H1 (cell line): ENCODE data around the gene CGB7. TPM values are rescaled to one million over a fixed set of nuclear protein-coding genes. Genes with fewer than 3 reads are reported as not detected.

Source experiments
- CTCF ChIA-PET: fragments of 300-600 bp; sonication (Branson Sonifier 250); formaldehyde crosslinking; loops from one replicate; lab custom pipeline; 2021; ENCODE audit not compliant: partially characterized antibody; lab: Charles Lee
- POLR2A ChIA-PET: fragments of 300-600 bp; sonication (Branson Sonifier 250); formaldehyde crosslinking; loops from one replicate; lab custom pipeline; 2021; ENCODE audit warnings: inconsistent platforms; ENCODE audit not compliant: partially characterized antibody; lab: Charles Lee
- DNase-seq, 2 experiments: peaks; one replicate each; pipeline versions ENCODE4 v3.0.0 to v3.0.0-alpha.2; 2010 to 2022; ENCODE audit warnings: low spot score in 2 of 2, low read depth in 1 of 2, mixed read lengths in 1 of 2
- FAIRE-seq: peaks from 2 replicates; lab custom pipeline; 2011; peaks lifted over from hg19 to GRCh38; lab: Jason Lieb, UNC
- H2AFZ ChIP-seq: 2 replicates; pipeline ENCODE4 v1.8.1; 2012; ENCODE audit warnings: low read length, inconsistent platforms
- H2AK5ac ChIP-seq: 2 replicates; pipeline ENCODE4 v1.6.1; 2013; ENCODE audit warnings: low read depth, low read length
- H2BK120ac ChIP-seq: replicated peaks from 2 replicates; pipeline ENCODE3; 2013; ENCODE audit warnings: low read depth, low read length, inconsistent platforms
- H2BK12ac ChIP-seq: 2 replicates; pipeline ENCODE4 v1.6.1; 2013; ENCODE audit warnings: low read depth, low read length
- H2BK15ac ChIP-seq: 2 replicates; pipeline ENCODE4 v1.6.1; 2013; ENCODE audit warnings: low read length
- H2BK20ac ChIP-seq: 2 replicates; pipeline ENCODE4 v1.6.1; 2013; ENCODE audit warnings: low read length
- H2BK5ac ChIP-seq: 2 replicates; pipeline ENCODE4 v1.6.1; 2013; ENCODE audit warnings: low read depth, low read length
- H3K14ac ChIP-seq: 2 replicates; pipeline ENCODE4 v1.6.1; 2013; ENCODE audit warnings: inconsistent platforms; ENCODE audit not compliant: insufficient read length
- H3K18ac ChIP-seq: 2 replicates; pipeline ENCODE4 v1.6.1; 2013; ENCODE audit warnings: low read length; ENCODE audit errors: extremely low read depth
- H3K23ac ChIP-seq: 2 replicates; pipeline ENCODE4 v1.6.1; 2013; ENCODE audit warnings: inconsistent platforms; ENCODE audit not compliant: insufficient read length
- H3K23me2 ChIP-seq: 2 replicates; pipeline ENCODE4 v1.6.1; 2013; ENCODE audit warnings: low read depth, low read length
- H3K27ac ChIP-seq: 2 replicates; pipeline ENCODE4 v1.6.1; 2011; ENCODE audit warnings: low read depth, low read length, inconsistent platforms
- H3K27me3 ChIP-seq, 4 experiments: replicated peaks in 1 of 4; 1 replicate in 1 of 4; 2 replicates in 3 of 4; pipeline versions ENCODE4 v1.6.1 to v1.8.1; 2011 to 2013; ENCODE audit warnings: low read length in 3 of 4, mild to moderate bottlenecking in 3 of 4, inconsistent platforms in 2 of 4, mixed read lengths in 2 of 4, moderate library complexity in 1 of 4; ENCODE audit not compliant: control insufficient read depth in 3 of 4, insufficient read depth in 3 of 4; ENCODE audit errors: extremely low read depth in 1 of 4
- H3K36me3 ChIP-seq, 4 experiments: 2 replicates each; pipeline versions ENCODE4 v1.6.1 to v1.8.1; 2011 to 2013; ENCODE audit warnings: mild to moderate bottlenecking in 4 of 4, low read length in 3 of 4, moderate library complexity in 2 of 4, control low read depth in 1 of 4, inconsistent platforms in 1 of 4; ENCODE audit not compliant: insufficient read depth in 4 of 4, control insufficient read depth in 2 of 4
- H3K4ac ChIP-seq: replicated peaks from 2 replicates; pipeline ENCODE3; 2013; ENCODE audit warnings: low read length, low read depth, mixed read lengths, inconsistent platforms; ENCODE audit not compliant: insufficient read length
- H3K4me1 ChIP-seq, 4 experiments: replicated peaks in 1 of 4; 1 replicate in 1 of 4; 2 replicates in 3 of 4; pipeline versions ENCODE4 v1.6.1 to v1.8.1; 2011 to 2013; ENCODE audit warnings: low read length in 3 of 4, inconsistent platforms in 2 of 4, mixed read lengths in 1 of 4; ENCODE audit not compliant: insufficient read depth in 4 of 4, control insufficient read depth in 3 of 4
- H3K4me2 ChIP-seq, 2 experiments: 2 replicates each; pipeline versions ENCODE4 v1.6.1 to v1.8.1; 2011 to 2013; ENCODE audit warnings: low read depth in 2 of 2, low read length in 2 of 2, control low read depth in 1 of 2, inconsistent platforms in 1 of 2, mild to moderate bottlenecking in 1 of 2; ENCODE audit not compliant: insufficient read depth in 1 of 2
- H3K4me3 ChIP-seq, 4 experiments: fragments of 200-600, 300-600 bp in 1 of 4; sonication (generic), shearing (Covaris generic), sonication (Bioruptor Twin) in 1 of 4; 2 replicates each; pipeline versions ENCODE4 v1.5.1 to v1.8.1; 2011 to 2016; ENCODE audit warnings: low read length in 4 of 4, low read depth in 3 of 4, control low read depth in 2 of 4, inconsistent platforms in 2 of 4, mild to moderate bottlenecking in 2 of 4, mixed read lengths in 1 of 4, moderate library complexity in 1 of 4; ENCODE audit not compliant: insufficient read depth in 2 of 4; ENCODE audit errors: extremely low read depth in 1 of 4
- H3K56ac ChIP-seq: replicated peaks from 2 replicates; pipeline ENCODE3; 2013; ENCODE audit warnings: low read depth, mild to moderate bottlenecking, mixed read lengths, low read length, inconsistent platforms; ENCODE audit not compliant: insufficient read length
- H3K79me1 ChIP-seq: 2 replicates; pipeline ENCODE4 v1.6.1; 2013; ENCODE audit warnings: low read depth, low read length, control low read depth
- H3K79me2 ChIP-seq, 2 experiments: 2 replicates each; pipeline versions ENCODE4 v1.6.1 to v1.8.1; 2012 to 2013; ENCODE audit warnings: low read length in 2 of 2, mild to moderate bottlenecking in 2 of 2, inconsistent platforms in 1 of 2; ENCODE audit not compliant: insufficient read depth in 2 of 2, control insufficient read depth in 1 of 2
- H3K9ac ChIP-seq, 4 experiments: replicated peaks in 1 of 4; 1 replicate in 1 of 4; 2 replicates in 3 of 4; pipeline versions ENCODE4 v1.6.1 to v1.8.1; 2011 to 2013; ENCODE audit warnings: low read depth in 3 of 4, low read length in 3 of 4, control low read depth in 2 of 4, mild to moderate bottlenecking in 2 of 4, moderate library complexity in 2 of 4, inconsistent platforms in 1 of 4; ENCODE audit errors: extremely low read depth in 1 of 4
- H3K9me3 ChIP-seq, 2 experiments: 2 replicates each; pipeline versions ENCODE4 v1.6.1 to v1.8.1; 2012 to 2013; ENCODE audit warnings: mild to moderate bottlenecking in 2 of 2, moderate library complexity in 2 of 2, control low read depth in 1 of 2, inconsistent platforms in 1 of 2, low read depth in 1 of 2, low read length in 1 of 2, mixed read lengths in 1 of 2; ENCODE audit not compliant: insufficient read depth in 2 of 2
- H4K20me1 ChIP-seq, 2 experiments: replicated peaks in 1 of 2; 2 replicates each; pipeline versions ENCODE3 to v1.8.1; 2011 to 2013; ENCODE audit warnings: inconsistent platforms in 2 of 2, low read length in 2 of 2, mild to moderate bottlenecking in 1 of 2; ENCODE audit not compliant: insufficient read depth in 2 of 2, control insufficient read depth in 1 of 2
- H4K5ac ChIP-seq: 2 replicates; pipeline ENCODE4 v1.6.1; 2013; ENCODE audit warnings: low read length, low read depth, mixed read lengths, inconsistent platforms; ENCODE audit not compliant: insufficient read length
- H4K8ac ChIP-seq: 2 replicates; pipeline ENCODE4 v1.8.0; 2013; ENCODE audit warnings: mild to moderate bottlenecking, moderate library complexity, low read length, inconsistent platforms; ENCODE audit not compliant: insufficient read depth; ENCODE audit errors: extremely low read depth
- H4K91ac ChIP-seq: replicated peaks from 2 replicates; pipeline ENCODE3; 2013; ENCODE audit warnings: low read length, mixed read lengths, inconsistent platforms; ENCODE audit not compliant: insufficient read length
- BRCA1 ChIP-seq: IDR thresholded peaks from 2 replicates; pipeline ENCODE4 v1.6.1; 2012; ENCODE audit warnings: low read depth, low read length, improper control_type of control experiment
- CEBPB ChIP-seq: IDR thresholded peaks from 2 replicates; pipeline ENCODE4 v1.6.1; 2012; ENCODE audit warnings: low read depth, low read length
- HDAC2 ChIP-seq, 2 experiments: fragments of 300-600 bp in 1 of 2; sonication (generic) in 1 of 2; IDR thresholded peaks; 2 replicates each; pipeline ENCODE4 v1.6.1; 2011 to 2012; ENCODE audit warnings: low read depth in 2 of 2, low read length in 2 of 2, mild to moderate bottlenecking in 2 of 2, moderate library complexity in 2 of 2, borderline replicate concordance in 1 of 2, inconsistent platforms in 1 of 2
- JUN ChIP-seq: IDR thresholded peaks from 2 replicates; pipeline ENCODE4 v1.6.1; 2011; ENCODE audit warnings: low read depth, mild to moderate bottlenecking, improper control_type of control experiment, low read length
- KDM1A ChIP-seq: fragments of 200-600, 300-600 bp; sonication (generic); IDR thresholded peaks from 2 replicates; pipeline ENCODE4 v1.7.1; 2016; ENCODE audit warnings: mild to moderate bottlenecking, low read length, borderline replicate concordance
- RXRA ChIP-seq: IDR thresholded peaks from 2 replicates; pipeline ENCODE4 v1.6.1; 2011; ENCODE audit warnings: low read depth, mild to moderate bottlenecking, low read length, moderate library complexity; ENCODE audit not compliant: insufficient read depth
- SAP30 ChIP-seq: fragments of 300-600 bp; sonication (generic); IDR thresholded peaks from 2 replicates; pipeline ENCODE4 v1.7.1; 2012; ENCODE audit warnings: low read length, moderate library complexity, mild to moderate bottlenecking, inconsistent platforms; ENCODE audit not compliant: insufficient read depth, insufficient replicate concordance
- SIX5 ChIP-seq: IDR thresholded peaks from 2 replicates; pipeline ENCODE4 v1.6.1; 2011; ENCODE audit warnings: mild to moderate bottlenecking, low read depth, low read length
- SUZ12 ChIP-seq: fragments of 200-600 bp; sonication (generic); IDR thresholded peaks from 2 replicates; pipeline ENCODE4 v1.6.1; 2012; ENCODE audit warnings: mild to moderate bottlenecking, inconsistent platforms, low read length, moderate library complexity, mixed read lengths
- TAF1 ChIP-seq: IDR thresholded peaks from 2 replicates; pipeline ENCODE4 v1.6.1; 2011; ENCODE audit warnings: mild to moderate bottlenecking, low read depth, low read length
- WGBS, 2 experiments: shearing (Covaris generic) in 1 of 2; methylation state at CpG; one replicate each; pipeline versions ENCODE4 v1.1.6 to v1.1.7; 2013 to 2015; ENCODE audit warnings: low lambda C conversion rate in 2 of 2, mixed read lengths in 2 of 2, inconsistent platforms in 1 of 2, low coverage in 1 of 2, missing lambda C conversion rate in 1 of 2; ENCODE audit not compliant: insufficient replicate concordance in 2 of 2, insufficient coverage in 1 of 2, insufficient read length in 1 of 2; ENCODE audit errors: extremely low coverage in 1 of 2, missing lambda C conversion rate in 1 of 2; 5-methylcytosine and 5-hydroxymethylcytosine counted together
- polyA plus RNA-seq, 7 experiments: library from polyadenylated mRNA; depleted of rRNA in 3 of 7; stranded (reverse) in 5 of 7; unstranded in 2 of 7; fragments of >200 nt in 5 of 7; fragments of 200-250 nt in 2 of 7; gene quantifications; 1 replicate in 5 of 7; 2 replicates in 1 of 7; 4 replicates in 1 of 7; pipeline versions ENCODE4 v1.2.1 to v1.2.3, GENCODE V29; 2011 to 2013; ENCODE audit warnings: missing spikeins in 2 of 7, mixed read lengths in 2 of 7
- total RNA-seq: library from RNA; stranded (reverse); fragmentation: NEBNext Ultra II Directional; extraction: Animal tissue kit (Norgen Biotek cat#: 25700); gene quantifications from 2 replicates; pipeline ENCODE4 v1.2.1, GENCODE V29; 2021
- TF ChIP-seq, protein P1 (sequence below): IDR thresholded peaks from 2 replicates; pipeline ENCODE4 v1.6.1; 2011; ENCODE audit warnings: low read depth, mild to moderate bottlenecking, low read length; ENCODE audit not compliant: insufficient read depth

The CGB7 gene
- total and polyA plus RNA-seq, 2 of the 8 experiments (the other 6 are each of a cell fraction or from before 2014, with no cell fraction given) = 1.2 to 2.2 TPM

DNA sequence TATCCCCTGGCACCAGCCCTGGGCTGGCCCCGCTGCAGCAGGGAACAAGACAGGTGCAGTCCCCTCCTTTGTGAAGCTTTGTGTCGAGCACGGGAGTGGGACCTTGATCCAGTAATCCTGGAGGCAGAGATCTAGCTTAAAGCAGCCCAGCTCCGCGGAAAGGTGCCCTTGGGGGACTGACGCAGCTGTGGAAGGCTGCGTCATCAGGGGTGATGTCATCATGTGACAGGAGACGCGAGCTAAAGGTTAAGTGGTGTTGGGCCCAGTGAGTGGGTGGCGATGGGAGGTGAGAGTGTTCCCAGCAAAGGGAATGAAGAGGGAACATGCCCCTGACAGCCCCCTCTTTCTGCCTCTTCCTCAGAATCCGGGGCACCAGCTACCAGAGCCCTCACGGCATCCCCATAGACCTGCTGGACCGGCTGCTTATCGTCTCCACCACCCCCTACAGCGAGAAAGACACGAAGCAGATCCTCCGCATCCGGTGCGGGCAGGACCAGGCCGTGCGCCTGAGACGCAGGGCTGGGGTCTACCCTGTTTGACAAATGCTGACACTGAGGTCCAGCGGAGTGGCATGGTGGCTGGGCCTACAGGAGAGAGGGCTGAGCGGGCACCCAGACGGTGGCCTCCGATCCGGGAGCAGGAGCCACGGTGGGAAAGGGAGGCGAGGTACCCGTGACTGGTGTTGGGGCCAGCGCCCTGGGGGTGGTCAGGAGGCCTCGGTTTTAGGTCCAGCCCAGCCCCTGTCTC lies 43.3 kb downstream of the CGB7 start:
- Histone ChIP-seq H2AFZ (no peak overlapping the region), H3K4me1 (peaks cover 0 to 11% (median 3%) of the 10 kb centered on the region in 4 experiments; a peak in 4 of 7 replicates), H3K79me1 (no peaks in the 10 kb centered on the region), H2BK120ac (no peak overlapping the region), H3K4me3 (no peak overlapping the region), H3K4me2 (no peak overlapping the region), H3K36me3 (peaks cover 10 to 31% (median 19%) of the 10 kb centered on the region in 4 experiments; a peak in 7 of 8 replicates), H3K18ac (no peak overlapping the region), H3K27ac (no peak overlapping the region), H2AK5ac (no peak overlapping the region), H2BK12ac (no peak overlapping the region), H2BK15ac (no peak overlapping the region), H4K8ac (no peak overlapping the region), H4K20me1 (peaks cover 3 to 5% of the 10 kb centered on the region in 2 experiments), H4K91ac (no peak overlapping the region), H2BK20ac (no peak overlapping the region), H4K5ac (no peak overlapping the region), H3K23ac (no peak overlapping the region), H3K9me3 (no peaks in the 10 kb centered on the region), H3K79me2 (no peaks in the 10 kb centered on the region), H3K27me3 (peaks cover 0 to 15% (median 9%) of the 10 kb centered on the region in 4 experiments; a peak in 5 of 7 replicates), H3K9ac (no peak overlapping the region), H2BK5ac (no peak overlapping the region), H3K23me2 (peaks cover 6% of the 10 kb centered on the region; the same call in 1 of the 2 replicates), H3K14ac (no peak overlapping the region), H3K56ac (no peak overlapping the region), H3K4ac (no peak overlapping the region)
- CTCF ChIA-PET = interaction anchor here (0.7 to 3.1 kb wide), 4 partner anchors 10 to 21 kb away, joined by 3 to 43 read pairs (median 4); partner anchors contain the start of genes CGB2, GYS1 and RUVBL2
- FAIRE-seq (no peak), DNase-seq (no peak)
- 89% methylated on average over 32 of the region's 32 CpGs; no CpG with 5 or more reads in 1 of the 2 experiments for WGBS, 2 experiments
- POLR2A ChIA-PET = interaction anchor here (0.6 to 1.3 kb wide), 5 partner anchors 9 to 55 kb away, joined by 3 to 4 read pairs (median 3); no protein-coding TSS in a partner anchor
- TF ChIP-seq RXRA (no peak), CEBPB (no peak), HDAC2 (IDR thresholded peaks at IDR 0.05; ENCODE audit: borderline replicate concordance in 1 of 2, low read depth in 2 of 2, low read length in 2 of 2) (no peak), TAF1 (no peak), KDM1A (no peak), SUZ12 (no peak), SIX5 (no peak), JUN (no peak), BRCA1 (no peak), SAP30 (no peak)
- TF ChIP-seq, protein P1, sequence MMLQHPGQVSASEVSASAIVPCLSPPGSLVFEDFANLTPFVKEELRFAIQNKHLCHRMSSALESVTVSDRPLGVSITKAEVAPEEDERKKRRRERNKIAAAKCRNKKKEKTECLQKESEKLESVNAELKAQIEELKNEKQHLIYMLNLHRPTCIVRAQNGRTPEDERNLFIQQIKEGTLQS = no peak
